Activated CD4-positive, alpha-beta T cell treated with anti-CD3 and anti-CD28 coated beads for 36 hours (primary cell): ENCODE results near the gene LRIF1. TPM values are rescaled to one million over a fixed set of nuclear protein-coding genes. Genes with fewer than 3 reads are reported as not detected.

Experiments
- ATAC-seq: fragments of 200-7000 bp; cut with Tn5 transposase; one replicate; pipeline ENCODE4 v1.10.0; 2021; ENCODE audit warnings: mild to moderate bottlenecking, moderate library complexity
- CTCF ChIA-PET: fragments of 350-600 bp; sonication (Branson Sonifier 250); formaldehyde crosslinking; loops from one replicate; lab custom pipeline; 2021; ENCODE audit warnings: antibody characterized with exemption; lab: Charles Lee
- POLR2A ChIA-PET: fragments of 350-600 bp; sonication (Branson Sonifier 250); formaldehyde crosslinking; loops from one replicate; lab custom pipeline; 2021; ENCODE audit warnings: antibody characterized with exemption, inconsistent platforms; lab: Charles Lee
- DNase-seq: peaks from one replicate; pipeline ENCODE4 v3.0.0-alpha.2; 2020
- H3K27ac Mint-ChIP-seq: one replicate; pipeline ENCODE4 v1.8.0; 2021; ENCODE audit warnings: mixed read lengths
- H3K27me3 Mint-ChIP-seq: one replicate; pipeline ENCODE4 v1.8.0; 2021; ENCODE audit warnings: mixed read lengths
- H3K36me3 Mint-ChIP-seq: one replicate; pipeline ENCODE4 v1.8.0; 2021; ENCODE audit warnings: low read depth, mixed read lengths
- H3K4me1 Mint-ChIP-seq: one replicate; pipeline ENCODE4 v1.8.0; 2021; ENCODE audit warnings: mixed read lengths
- H3K4me3 Mint-ChIP-seq: one replicate; pipeline ENCODE4 v1.8.0; 2021; ENCODE audit warnings: mild to moderate bottlenecking, moderate library complexity, mixed read lengths
- H3K9me3 Mint-ChIP-seq: one replicate; pipeline ENCODE4 v1.8.0; 2021; ENCODE audit warnings: low read depth, mixed read lengths
- intact Hi-C, 2 experiments: fragments of 100-400 bp; cut with DNase I in 1 of 2; cut with micrococcal nuclease in 1 of 2; formaldehyde crosslinking; loops; one replicate each; pipeline versions ENCODE4 v1.14.2 to v1.15.1; 2022 to 2024; cut with DNase I, micrococcal nuclease
- total RNA-seq, 2 experiments: library from RNA; stranded (reverse); gene quantifications; one replicate each; pipeline ENCODE4 v1.2.3, GENCODE V29; 2021

The LRIF1 gene
- total RNA-seq, 2 experiments from 2014 or later, result 15.1 to 15.4 TPM

GRCh38 chr1:110916669-110917306 is 46.9 kb downstream of the LRIF1 start:
- Mint-ChIP-seq H3K4me3 (no peak overlapping the region), H3K4me1 (peaks cover 11% of the 10 kb centered on the region), H3K36me3 (peaks cover 2% of the 10 kb centered on the region), H3K27me3 (no peaks in the 10 kb centered on the region), H3K27ac (peak overlapping the region; percentile 33), H3K9me3 (peaks cover 5% of the 10 kb centered on the region)
- ChIA-PET CTCF (no interaction called here), POLR2A (no interaction called here)
- ATAC-seq (peak; percentile 87), DNase-seq (peak; percentile 56)
- intact Hi-C loops, result loop anchor here in 1 of 2 experiments (5.0 kb wide), 1 partner anchor 46 kb away; the partner anchor contains the start of gene LRIF1

- DNase-seq (no peak), ATAC-seq (no peak)
- Mint-ChIP-seq H3K9me3 (peaks cover 10% of the 10 kb centered on the region), H3K27ac (no peak overlapping the region), H3K4me1 (peaks cover 11% of the 10 kb centered on the region), H3K4me3 (no peak overlapping the region), H3K36me3 (peaks cover 2% of the 10 kb centered on the region), H3K27me3 (no peaks in the 10 kb centered on the region)
- ChIA-PET CTCF (no interaction called here), POLR2A (no interaction called here)
- intact Hi-C loops, result loop anchor here in 1 of 2 experiments (5.0 kb wide), 1 partner anchor 46 kb away; the partner anchor contains the start of gene LRIF1
Observed at GRCh38 chr1:110916274-110916668, 47.5 kb downstream of the LRIF1 start.

DNA sequence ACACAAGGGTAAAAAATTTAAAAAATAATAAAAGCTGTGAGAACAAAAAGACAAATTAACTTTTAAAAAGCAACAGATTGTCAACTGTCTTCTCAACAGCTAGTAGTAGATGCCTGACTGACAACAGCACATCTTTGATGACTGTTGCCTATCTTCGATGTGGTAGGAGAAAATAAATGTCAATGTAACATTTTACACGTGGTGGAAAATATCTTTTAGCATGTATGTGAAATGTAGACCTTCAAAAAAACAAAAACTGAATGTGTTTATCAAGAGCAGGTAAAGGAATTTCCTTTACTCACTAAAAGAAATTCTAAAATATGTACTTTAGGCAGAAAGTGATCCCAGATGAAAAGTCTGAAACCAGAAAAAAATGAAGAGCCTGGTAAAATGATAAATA is 47.9 kb downstream of the LRIF1 start:
- H3K36me3 Mint-ChIP-seq, result peaks cover 2% of the 10 kb centered on the region
- H3K4me1 Mint-ChIP-seq, result peaks cover 11% of the 10 kb centered on the region
- DNase-seq (no peak), ATAC-seq (no peak)
- no peaks in the 10 kb centered on the region for H3K27me3 Mint-ChIP-seq
- peaks cover 13% of the 10 kb centered on the region for H3K9me3 Mint-ChIP-seq
- H3K4me3 Mint-ChIP-seq, result no peak overlapping the region
- ChIA-PET CTCF (no interaction called here), POLR2A (no interaction called here)
- no peak overlapping the region for H3K27ac Mint-ChIP-seq
- intact Hi-C loops, result loop anchor here in 1 of 2 experiments (5.0 kb wide), 1 partner anchor 46 kb away; the partner anchor contains the start of gene LRIF1

DNA sequence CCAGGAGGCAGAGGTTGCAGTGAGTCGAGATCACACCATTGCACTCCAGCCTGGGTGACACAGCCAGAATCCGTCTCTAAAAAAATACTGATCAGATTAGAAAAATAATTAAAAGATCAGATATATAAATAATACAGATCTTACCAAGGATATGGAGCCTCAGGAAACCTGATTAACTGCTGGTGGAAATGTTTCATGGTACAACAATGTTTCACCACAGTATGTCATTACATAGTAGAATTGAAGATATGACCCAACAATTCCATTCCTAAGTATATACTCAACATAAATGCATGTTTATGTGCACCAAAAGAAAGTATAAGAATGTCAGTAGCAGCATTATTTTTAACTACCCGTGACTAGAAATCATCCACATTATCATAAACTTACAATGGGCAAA is 49.0 kb downstream of the LRIF1 start:
- H3K27ac Mint-ChIP-seq, result no peak overlapping the region
- H3K27me3 Mint-ChIP-seq, result no peaks in the 10 kb centered on the region
- ChIA-PET CTCF (no interaction called here), POLR2A (no interaction called here)
- ATAC-seq (no peak), DNase-seq (no peak)
- intact Hi-C loops, result loop anchor here in 1 of 2 experiments (5.0 kb wide), 1 partner anchor 48 kb away; the partner anchor contains the start of gene LRIF1
- H3K36me3 Mint-ChIP-seq, result peaks cover 2% of the 10 kb centered on the region
- H3K9me3 Mint-ChIP-seq, result peaks cover 19% of the 10 kb centered on the region
- H3K4me1 Mint-ChIP-seq, result peaks cover 11% of the 10 kb centered on the region
- H3K4me3 Mint-ChIP-seq, result no peak overlapping the region

GRCh38 chr1:110912784-110913183 is 50.9 kb downstream of the LRIF1 start:
- H3K4me1 Mint-ChIP-seq, result peaks cover 11% of the 10 kb centered on the region
- H3K4me3 Mint-ChIP-seq, result no peak overlapping the region
- ChIA-PET CTCF (interaction anchor here (0.8 kb wide), 1 partner anchor 83 kb away, joined by 3 read pairs; no protein-coding TSS in a partner anchor), POLR2A (no interaction called here)
- H3K9me3 Mint-ChIP-seq, result peaks cover 28% of the 10 kb centered on the region
- H3K36me3 Mint-ChIP-seq, result peaks cover 2% of the 10 kb centered on the region
- no peak overlapping the region for H3K27ac Mint-ChIP-seq
- ATAC-seq (no peak), DNase-seq (no peak)
- intact Hi-C loops, result no loop called here
- no peaks in the 10 kb centered on the region for H3K27me3 Mint-ChIP-seq

DNA sequence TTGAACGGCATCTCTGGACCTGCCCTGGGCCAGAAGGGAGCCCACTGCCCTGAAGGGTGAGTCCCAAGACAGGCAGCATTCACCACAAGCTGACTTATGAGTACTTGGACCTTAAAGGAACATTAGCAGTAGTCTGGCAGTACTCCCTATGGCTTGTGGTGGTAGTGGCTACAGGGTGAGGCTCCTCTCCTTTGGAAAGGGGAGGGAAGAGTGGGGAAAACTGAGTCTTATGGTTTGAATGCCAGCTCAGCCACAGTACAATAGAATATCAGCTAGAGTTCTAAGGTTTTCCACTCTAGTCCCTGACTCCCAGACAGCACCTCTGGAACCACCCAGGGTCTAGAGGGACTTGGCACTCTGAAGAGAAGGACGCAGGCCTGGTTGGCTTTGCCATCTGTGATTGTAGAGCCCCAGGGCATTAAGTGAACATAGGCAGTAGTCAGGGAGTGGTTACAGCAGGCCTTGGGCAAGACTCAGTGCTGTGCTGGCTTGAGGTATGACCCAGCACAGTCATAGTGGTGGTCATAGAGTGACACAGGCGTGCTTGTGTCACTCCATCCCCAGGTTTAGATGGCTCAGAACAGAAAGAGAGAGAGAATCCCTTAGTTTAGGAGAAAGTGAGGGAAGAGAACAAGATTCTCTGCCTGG is 59.7 kb downstream of the LRIF1 start:
- peak; percentile 23 for DNase-seq
- peak; percentile 59 for ATAC-seq
- peaks cover 10% of the 10 kb centered on the region for H3K4me1 Mint-ChIP-seq
- POLR2A ChIA-PET, result no interaction called here
- peaks cover 47% of the 10 kb centered on the region for H3K36me3 Mint-ChIP-seq
- CTCF ChIA-PET, result no interaction called here
- H3K27ac Mint-ChIP-seq, result no peak overlapping the region
- no peaks in the 10 kb centered on the region for H3K27me3 Mint-ChIP-seq
- H3K4me3 Mint-ChIP-seq, result no peak overlapping the region
- peaks cover 16% of the 10 kb centered on the region for H3K9me3 Mint-ChIP-seq
- intact Hi-C loops, result no loop called here

DNA sequence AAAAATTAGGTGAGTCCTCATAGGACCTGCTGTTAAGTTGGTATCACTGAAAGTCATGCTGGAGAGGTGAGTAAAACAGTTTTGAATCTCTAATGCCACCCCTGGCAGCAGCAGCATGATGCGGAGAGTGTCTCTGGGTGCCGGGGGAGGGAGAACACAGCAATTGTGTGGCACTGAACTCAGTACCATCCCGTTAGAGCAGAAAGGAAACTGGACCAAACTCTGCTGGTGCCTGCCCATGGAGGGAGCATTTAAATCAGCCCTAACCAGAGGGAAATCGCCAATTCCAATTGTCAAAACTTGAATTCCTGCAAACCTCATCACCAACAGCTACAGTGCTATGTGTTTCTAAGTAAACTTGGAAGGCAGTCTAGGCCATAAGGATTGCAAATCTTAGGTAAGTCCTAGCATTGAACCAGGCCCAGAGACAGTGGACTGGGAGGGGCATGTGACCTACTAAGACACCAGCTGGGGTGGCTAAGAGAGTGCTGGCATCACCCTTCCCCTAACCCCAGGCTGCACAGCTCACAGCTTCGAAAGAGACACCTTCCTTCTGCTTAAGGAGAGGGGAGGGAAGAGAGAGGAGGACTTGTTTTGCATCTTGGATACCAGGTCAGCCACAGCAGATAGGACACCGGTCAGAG is 60.8 kb downstream of the LRIF1 start:
- Mint-ChIP-seq H3K27me3 (no peaks in the 10 kb centered on the region), H3K4me3 (no peak overlapping the region), H3K9me3 (peaks cover 11% of the 10 kb centered on the region), H3K27ac (no peak overlapping the region), H3K4me1 (peaks cover 20% of the 10 kb centered on the region), H3K36me3 (peaks cover 57% of the 10 kb centered on the region)
- DNase-seq (no peak), ATAC-seq (peak; percentile 29)
- intact Hi-C loops, result no loop called here
- ChIA-PET CTCF (no interaction called here), POLR2A (no interaction called here)

DNA sequence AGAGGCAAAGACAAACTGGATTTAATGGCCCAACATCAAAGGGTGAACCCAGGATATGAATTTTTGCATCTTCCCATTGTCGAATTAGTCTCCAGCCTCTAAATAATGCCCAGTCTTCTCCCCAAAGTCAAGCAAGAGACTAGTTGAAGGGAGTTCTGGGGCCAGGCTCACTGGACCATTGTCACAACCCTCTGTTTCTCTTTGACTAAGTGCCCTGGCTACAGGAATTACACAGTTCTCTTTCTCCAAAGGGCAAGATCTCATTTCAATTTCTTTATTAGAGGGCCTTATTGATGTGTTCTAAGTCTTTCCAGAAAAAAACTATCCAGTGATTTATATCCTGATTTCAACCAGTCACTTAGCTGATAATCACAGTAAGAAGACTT is 64.3 kb downstream of the LRIF1 start:
- H3K4me3 Mint-ChIP-seq, result no peak overlapping the region
- H3K36me3 Mint-ChIP-seq, result peaks cover 90% of the 10 kb centered on the region
- CTCF ChIA-PET, result interaction anchor here (0.6 to 1.0 kb wide), 2 partner anchors 8 to 112 kb away, joined by 3 read pairs; no protein-coding TSS in a partner anchor
- POLR2A ChIA-PET, result no interaction called here
- peaks cover 3% of the 10 kb centered on the region for H3K9me3 Mint-ChIP-seq
- ATAC-seq (no peak), DNase-seq (no peak)
- H3K4me1 Mint-ChIP-seq, result peaks cover 54% of the 10 kb centered on the region
- H3K27ac Mint-ChIP-seq, result peak overlapping the region; percentile 77
- no peaks in the 10 kb centered on the region for H3K27me3 Mint-ChIP-seq
- intact Hi-C loops, result loop anchor here (5.0 kb wide), 2 partner anchors 37 to 63 kb away; partner anchors contain the start of gene LRIF1 (in 1 of the 2)

DNA sequence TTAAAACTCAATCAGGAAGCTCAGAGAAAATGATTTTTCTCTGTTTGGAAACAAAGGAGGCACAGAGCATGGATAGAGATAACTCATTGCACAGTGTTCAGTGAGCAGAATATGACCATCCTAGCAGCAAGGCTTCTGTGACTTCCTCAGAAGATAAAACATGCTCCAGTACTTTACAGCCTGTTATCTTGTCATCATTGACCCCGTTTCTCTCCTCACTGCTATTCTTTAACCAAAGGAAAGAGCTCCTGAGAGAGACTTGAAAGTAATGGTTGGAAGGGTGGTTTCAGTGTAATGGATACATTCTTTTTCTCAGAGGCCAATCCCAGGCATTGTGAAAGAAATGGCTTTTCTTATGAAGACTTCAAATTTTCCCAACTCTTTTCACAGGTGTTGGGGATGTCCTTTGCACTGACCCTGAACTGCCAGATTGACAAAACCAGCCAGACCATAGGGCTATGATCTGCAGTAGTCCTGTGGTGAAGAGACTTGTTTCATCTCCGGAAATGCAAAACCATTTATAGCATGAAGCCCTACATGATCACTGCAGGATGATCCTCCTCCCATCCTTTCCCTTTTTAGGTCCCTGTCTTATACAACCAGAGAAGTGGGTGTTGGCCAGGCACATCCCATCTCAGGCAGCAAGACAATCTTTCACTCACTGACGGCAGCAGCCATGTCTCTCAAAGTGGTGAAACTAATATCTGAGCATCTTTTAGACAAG is 64.8 kb downstream of the LRIF1 start:
- peaks cover 3% of the 10 kb centered on the region for H3K9me3 Mint-ChIP-seq
- H3K36me3 Mint-ChIP-seq, result peaks cover 95% of the 10 kb centered on the region

DNA sequence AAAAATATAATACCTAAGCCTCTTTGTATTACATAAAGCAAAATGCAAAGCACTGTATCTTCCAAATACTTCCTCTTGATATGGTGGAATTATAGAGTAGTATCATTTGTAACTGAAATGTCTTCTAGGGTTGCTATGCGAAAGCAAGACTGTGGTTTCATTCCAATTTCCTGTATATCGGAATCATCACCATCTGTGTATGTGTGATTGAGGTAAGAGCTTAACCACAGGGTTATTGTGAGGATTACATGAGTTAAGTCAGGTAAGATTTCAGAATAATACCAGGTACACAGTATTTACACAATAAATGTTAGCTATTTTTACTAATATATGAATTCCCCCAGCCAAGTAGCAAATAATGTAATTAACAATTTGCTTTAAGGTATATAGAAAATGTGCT is 66.0 kb downstream of the LRIF1 start:
- CTCF ChIA-PET, result interaction anchor here (0.6 to 1.2 kb wide), 3 partner anchors 9 to 64 kb away, joined by 3 to 5 read pairs (median 3); no protein-coding TSS in a partner anchor
- H3K4me1 Mint-ChIP-seq, result peaks cover 72% of the 10 kb centered on the region
- POLR2A ChIA-PET, result interaction anchor here (0.6 to 0.7 kb wide), 2 partner anchors 340 to 493 kb away, joined by 3 read pairs; no protein-coding TSS in a partner anchor
- H3K4me3 Mint-ChIP-seq, result no peak overlapping the region
- no peaks in the 10 kb centered on the region for H3K27me3 Mint-ChIP-seq
- DNase-seq, result no peak
- H3K27ac Mint-ChIP-seq, result peak overlapping the region; percentile 47
- ATAC-seq, result peak; percentile 53
- H3K9me3 Mint-ChIP-seq, result no peaks in the 10 kb centered on the region
- peaks cover 96% of the 10 kb centered on the region for H3K36me3 Mint-ChIP-seq
- intact Hi-C loops, result loop anchor here (2.0 to 5.0 kb wide), 3 partner anchors 17 to 65 kb away; partner anchors contain the start of gene LRIF1 (in 1 of the 2)

More for the DNA sequence above, 64.8 kb downstream of the LRIF1 start:
- Mint-ChIP-seq H3K27me3 (no peaks in the 10 kb centered on the region), H3K4me1 (peaks cover 60% of the 10 kb centered on the region), H3K27ac (peak overlapping the region; percentile 77), H3K4me3 (no peak overlapping the region)
- intact Hi-C loops, result loop anchor here (5.0 kb wide), 2 partner anchors 37 to 63 kb away; partner anchors contain the start of gene LRIF1 (in 1 of the 2)
- ATAC-seq (no peak), DNase-seq (no peak)
- ChIA-PET CTCF (interaction anchor here (0.7 to 1.0 kb wide), 2 partner anchors 8 to 32 kb away, joined by 3 read pairs; no protein-coding TSS in a partner anchor), POLR2A (no interaction called here)
